GM19239 (cell line): ENCODE data around the gene PRADC1.

Source experiments
- DNase-seq: peaks from one replicate; pipeline ENCODE4 v3.0.0; 2011; ENCODE audit warnings: low spot score; ENCODE audit not compliant: insufficient read length
- FAIRE-seq: peaks from 2 replicates; lab custom pipeline; 2011; peaks lifted over from hg19 to GRCh38; lab: Jason Lieb, UNC

The PRADC1 gene

DNA sequence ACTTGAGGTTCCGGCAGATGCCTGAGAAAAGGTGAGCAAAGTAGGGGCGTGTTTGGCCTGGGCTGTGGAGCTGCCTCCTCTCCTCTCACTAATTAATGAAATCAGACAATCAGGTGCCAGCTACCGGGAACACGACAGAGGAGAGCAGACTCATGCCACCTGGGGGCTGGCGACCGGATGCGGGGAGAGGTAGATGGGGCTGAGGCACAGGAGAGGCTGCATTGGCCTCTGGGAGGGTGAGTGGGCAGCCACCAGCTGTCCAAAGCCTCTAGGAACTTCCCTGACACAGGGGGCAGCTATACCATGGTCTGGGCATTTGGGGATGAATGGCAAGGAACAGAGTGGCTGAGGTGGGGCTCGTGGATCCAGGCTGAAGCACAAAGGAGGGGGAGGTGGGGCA lies 26.2 kb upstream of the PRADC1 start:
- FAIRE-seq (no peak), DNase-seq (no peak)

DNA sequence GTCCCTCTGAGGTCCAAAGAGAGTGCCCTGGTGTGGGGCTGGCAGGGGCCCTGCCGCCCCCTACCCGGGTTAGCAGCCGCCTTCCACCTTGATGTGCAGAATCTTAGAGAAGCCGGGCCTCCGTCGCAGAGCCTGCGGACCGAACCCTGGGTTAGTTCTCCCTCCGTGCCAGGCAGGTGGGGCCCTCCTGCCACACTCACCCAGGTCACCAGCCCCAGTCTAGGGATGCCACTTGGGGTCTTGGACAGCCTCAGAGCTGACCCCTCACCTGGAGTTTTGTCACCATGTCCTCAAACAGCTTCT lies 25.8 kb upstream of the PRADC1 start:
- no peak for FAIRE-seq

DNA sequence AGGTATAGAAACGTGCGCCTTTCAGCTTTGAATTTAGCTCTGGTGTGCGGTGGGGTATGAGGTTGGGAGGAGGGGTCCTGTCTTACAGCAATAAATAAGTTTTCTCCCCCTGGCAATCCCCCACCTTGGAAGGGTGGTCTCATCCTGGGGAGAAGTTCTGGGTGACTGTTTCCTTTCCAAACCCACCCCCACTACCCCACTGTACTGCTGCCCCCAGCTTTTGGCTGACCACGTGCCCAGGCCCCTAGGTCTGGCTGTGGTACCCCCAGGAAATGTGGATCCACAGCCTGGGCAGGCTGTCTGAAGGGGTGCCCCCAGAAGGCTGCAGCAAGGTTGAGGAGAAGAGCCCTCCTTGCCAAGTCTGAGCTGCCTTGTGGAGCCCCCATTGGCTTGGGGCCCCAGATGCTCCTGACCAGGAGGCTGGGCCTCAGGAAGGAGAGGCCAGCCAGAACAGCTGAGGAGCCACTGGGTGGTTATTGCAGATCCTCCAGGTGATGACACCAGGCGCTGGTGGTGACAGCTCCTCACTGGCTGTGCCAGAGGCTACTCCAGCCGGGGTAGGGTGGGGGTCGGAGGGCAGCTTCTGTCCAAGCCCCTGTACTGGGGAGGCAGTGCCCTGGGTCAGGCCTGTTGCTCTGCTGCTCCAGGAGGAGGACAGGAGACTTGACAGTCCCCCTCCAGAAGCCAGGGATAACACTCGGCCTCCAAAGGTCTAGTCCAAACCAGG lies 25.3 kb upstream of the PRADC1 start:
- DNase-seq = no peak
- FAIRE-seq = no peak

More for the DNA sequence above, 25.8 kb upstream of the PRADC1 start:
- DNase-seq = no peak

DNA sequence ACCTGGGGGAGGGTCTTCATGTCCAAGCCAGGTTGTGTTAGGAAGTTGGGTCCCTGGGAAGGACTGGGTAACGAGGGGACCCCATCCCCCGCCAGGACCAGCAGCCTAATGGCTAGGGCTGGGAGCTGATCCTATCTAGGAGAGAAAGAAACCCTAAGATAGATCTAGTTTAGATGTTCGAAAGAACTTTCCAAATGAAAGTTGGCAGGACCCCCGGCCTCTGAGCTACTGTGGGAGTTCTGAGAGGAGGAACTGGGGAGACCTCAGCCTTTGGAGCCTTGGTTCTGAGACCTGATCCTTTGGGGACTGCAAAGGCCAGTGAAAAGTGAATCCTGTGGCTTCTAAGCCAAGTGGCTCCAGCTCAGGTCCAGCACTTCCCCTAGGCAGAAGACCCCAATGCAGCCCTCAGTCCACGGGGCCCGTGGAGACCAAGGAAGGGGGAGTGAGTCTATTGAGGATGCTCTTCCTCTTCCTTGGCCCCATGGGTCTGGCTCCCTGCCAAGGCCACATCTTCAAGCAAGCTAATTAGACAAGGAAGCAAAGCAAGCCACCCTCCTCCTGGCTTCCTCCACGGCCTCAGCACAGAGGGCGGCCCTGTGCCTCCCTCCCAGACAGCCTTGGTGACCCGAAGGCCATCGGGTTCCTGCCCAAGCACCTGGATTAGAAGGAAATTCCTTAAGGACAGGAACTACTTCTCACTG lies 24.5 kb upstream of the PRADC1 start:
- no peak for DNase-seq

DNA sequence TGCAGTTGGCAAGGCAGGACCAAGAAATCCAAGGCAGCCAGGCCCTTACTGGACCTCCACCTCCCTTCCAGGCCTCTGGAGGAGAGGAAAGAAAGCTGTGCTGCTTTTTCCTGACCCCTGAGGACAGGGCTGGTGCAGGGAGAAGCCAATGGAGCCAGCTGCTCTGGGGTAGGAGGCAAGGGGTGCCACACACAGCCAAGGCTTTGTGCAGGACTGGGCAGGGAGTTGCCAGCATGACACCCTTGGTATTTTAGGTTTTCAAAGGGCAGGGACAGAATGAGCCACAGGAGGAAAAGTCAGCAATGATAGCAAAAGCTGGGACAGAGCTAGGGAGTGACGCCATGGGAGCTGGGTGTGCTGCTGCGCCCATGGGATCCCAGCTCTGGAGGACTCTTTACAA lies 24.0 kb upstream of the PRADC1 start:
- FAIRE-seq (no peak), DNase-seq (no peak)

More for the DNA sequence above, 24.5 kb upstream of the PRADC1 start:
- FAIRE-seq = no peak

DNA sequence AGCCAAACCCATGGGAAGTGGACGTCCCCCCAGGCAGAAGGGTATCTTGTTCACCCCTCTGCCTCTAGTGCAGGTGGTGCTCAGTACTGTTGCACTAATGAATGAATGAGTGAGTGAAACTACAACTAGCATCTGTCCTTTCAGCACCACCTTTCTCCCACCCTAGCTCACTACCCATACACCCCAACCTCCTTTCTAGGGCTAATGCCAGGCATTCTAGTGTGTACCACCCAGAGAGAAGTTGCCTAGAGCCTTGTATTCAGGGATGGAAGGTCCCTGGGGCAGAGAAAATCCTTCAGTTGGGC lies 23.5 kb upstream of the PRADC1 start:
- no peak for FAIRE-seq

DNA sequence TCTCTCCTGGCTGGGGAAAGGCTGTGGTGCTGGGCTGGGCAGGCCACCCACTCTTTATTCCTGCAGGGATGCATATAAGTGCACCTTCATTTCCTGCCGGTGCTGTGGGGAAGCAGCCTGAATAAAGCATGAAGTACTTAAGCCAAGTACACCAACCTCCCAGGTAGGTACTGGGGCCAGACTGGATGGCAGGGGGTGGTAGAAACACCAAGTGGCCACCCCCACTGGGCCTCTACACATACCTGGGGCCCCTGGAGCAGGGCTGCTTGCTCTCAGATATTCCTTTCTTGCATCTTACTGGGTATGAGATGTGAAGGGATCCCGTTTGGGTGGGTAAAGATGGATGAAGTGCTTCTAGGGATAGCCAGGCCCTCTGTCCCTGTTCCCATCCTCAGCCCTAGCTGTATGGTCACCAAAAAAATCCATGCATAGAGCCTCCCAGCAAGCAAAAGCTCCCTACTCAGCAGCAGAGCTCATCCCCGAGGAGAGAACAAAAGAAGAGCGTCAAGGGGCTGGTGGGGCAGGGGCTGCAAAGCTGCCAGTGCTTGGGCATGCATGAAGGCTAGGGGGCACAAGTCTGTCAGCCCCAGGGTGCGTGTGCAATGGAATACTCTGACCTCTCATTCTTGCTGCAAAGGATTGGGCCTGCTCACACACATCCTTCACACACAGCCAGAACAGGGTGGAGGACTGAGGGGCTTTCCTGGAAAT lies 23.0 kb upstream of the PRADC1 start:
- FAIRE-seq (no peak), DNase-seq (no peak)

More for the DNA sequence above, 23.5 kb upstream of the PRADC1 start:
- DNase-seq = no peak

DNA sequence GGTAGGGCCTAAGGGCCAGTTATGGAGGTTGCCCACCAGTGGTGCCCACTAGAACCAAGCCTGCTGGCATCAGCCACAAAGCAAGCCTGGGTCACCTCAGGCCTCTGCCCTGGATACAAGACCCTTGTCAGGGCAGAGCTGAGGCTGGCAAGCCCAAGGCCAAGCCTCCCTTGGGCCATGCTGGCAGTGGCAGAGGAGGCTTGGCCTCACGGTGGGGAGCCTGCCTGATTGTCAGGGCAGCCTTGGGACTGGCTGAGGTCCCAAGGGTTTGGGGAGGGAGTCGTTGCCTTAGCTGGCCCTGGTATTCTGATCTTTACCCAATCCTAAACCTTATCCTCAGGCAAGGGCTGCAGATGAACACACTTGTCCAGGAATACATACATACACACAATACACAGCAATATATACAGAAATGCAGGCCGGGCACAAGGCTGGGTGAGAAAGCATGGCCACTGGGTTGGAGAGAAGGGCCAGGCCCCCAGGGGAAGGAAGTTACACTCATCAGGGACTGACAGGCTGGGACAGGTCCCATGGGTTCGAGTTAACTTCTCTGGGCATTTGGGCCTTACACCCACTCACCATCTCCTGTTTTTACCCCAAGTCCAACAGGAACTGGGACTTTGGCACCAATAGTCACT lies 22.1 kb upstream of the PRADC1 start:
- FAIRE-seq (no peak), DNase-seq (no peak)

DNA sequence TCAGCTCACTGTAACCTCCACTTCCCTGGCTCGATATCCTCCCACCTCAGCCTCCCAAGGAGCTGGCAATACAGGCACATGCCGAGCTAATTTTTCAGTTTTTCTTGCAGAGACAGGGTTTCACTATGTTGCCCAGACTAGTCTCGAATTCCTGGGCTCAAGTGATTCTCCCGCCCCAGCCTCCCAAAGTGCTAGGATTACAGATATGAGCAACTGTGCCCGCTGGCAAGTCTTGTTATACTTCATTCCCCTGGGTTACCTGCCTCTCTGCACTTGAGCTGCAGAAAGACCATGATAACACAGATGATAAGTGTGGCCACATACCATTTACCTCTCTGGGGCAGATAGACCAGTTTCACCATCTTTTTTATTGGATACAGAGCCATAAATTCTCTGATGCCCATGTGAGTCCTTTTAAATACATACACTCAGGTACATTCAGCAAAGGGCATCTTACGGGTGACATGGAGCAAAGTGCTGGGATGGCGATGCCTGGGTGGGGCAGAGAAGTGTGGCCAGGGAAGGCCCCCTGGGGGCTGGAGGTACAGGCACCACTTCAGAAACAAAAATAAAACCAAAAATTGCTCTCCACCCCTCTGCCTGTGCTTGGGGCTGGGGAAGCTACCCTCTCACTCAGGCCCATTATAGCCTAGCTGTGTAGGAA lies 21.4 kb upstream of the PRADC1 start:
- no peak for FAIRE-seq
- DNase-seq = no peak

DNA sequence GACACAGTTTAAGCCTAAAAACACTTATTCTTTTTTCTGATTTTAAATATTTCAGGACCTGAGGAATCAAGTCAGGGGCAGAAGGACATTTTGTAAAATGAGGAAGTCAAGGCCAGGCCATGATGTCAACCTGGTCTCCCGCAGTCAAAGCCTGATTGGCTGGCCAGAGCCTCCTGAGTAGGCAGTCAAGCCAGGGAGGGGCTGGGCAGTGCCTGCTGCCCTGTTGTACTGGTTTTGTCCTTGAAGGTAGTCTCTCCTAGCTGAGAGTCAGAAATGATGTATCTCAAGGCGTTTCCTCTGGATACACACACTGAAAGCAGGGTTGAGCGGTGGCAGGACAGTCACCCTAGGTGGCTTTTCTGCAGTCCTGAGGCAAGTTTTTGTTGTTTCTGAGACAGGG lies 20.9 kb upstream of the PRADC1 start:
- no peak for DNase-seq

DNA sequence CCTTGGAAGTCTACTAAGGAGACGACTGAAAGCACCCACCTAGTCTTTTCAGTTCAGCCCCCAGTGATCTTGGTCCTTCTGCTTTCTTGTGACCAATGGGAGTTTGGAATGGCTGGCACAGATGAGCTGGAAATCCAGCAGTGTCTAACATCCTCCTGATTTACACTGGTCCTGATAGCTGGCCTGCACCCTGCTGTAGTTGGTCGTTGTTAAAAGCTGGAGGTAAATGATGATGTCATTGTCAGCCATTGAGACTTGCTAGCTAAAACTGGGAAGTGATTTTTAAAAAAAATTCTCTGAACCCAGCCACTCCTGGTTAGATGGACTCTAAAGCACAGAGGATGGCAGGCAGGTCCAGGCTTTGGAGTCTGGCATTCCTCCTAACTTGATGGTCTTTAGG lies 20.4 kb upstream of the PRADC1 start:
- FAIRE-seq (no peak), DNase-seq (no peak)

More for the DNA sequence above, 20.9 kb upstream of the PRADC1 start:
- no peak for FAIRE-seq

DNA sequence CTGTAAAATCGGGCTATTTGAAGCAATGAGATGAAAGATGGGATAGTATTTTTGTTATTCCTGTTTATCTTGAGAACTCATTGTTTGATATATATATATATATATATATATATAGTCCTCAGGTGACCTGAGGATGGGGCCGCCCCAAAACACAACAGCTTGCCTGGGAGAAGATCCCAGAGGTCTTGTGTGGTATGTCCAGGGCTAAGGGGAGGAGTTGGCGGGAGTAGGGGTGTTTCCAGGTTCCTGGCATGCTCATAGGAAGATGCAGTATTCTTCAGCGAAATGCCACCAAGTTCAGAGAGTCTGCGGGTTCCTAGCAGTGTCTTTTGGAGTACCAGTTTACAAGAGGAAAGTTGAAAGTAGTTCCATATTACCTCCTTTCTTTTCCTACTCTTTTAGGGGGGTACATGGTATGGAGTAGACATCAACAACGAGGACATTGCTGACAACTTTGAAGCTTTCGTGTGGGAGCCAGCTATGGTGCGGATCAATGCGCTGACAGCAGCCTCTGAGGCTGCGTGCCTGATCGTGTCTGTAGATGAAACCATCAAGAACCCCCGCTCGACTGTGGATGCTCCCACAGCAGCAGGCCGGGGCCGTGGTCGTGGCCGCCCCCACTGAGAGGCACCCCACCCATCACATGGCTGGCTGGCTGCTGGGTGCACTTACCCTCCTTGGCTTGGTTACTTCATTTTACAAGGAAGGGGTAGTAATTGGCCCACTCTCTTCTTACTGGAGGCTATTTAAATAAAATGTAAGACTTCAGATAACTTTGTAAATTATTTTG lies 19.4 kb upstream of the PRADC1 start:
- DNase-seq (no peak), FAIRE-seq (no peak)

DNA sequence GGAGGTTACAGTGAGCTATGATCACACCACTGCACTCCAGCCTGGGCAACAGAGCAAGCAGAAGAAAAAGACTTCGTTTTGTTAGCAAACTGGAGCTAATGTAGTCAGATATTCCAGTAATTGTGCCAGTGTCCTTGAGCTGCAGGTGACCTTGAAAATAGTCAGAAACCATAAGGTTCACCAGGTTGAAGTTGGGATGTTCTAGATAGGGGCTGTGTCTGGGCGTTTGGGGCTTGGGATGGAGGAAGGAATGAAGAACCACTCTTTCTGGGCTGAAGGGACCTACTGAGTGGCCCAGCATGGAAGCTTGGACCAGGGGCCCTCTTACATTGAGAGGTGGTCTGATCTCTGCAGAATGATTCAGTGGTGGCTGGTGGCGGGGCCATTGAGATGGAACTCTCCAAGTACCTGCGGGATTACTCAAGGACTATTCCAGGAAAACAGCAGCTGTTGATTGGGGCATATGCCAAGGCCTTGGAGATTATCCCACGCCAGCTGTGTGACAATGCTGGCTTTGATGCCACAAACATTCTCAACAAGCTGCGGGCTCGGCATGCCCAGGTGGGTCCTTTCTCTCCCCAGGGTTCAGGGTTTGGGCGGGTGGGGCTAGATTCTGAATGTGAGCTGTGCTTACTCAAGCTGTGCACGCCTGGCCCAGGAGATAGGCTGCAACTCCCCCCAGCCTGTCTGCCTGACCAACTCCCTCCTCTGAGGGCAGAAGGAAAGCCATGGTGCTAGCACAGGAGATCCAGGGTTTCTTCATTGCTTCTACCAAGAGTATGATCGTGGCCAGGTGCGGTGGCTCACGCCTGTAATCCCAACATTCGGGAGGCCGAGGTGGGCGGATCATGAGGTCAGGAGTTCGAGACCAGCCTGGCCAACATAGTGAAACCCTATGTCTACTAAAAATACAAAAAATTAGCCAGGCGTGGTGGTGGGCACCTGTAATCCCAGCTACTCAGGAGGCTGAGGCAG lies 18.1 kb upstream of the PRADC1 start:
- FAIRE-seq (no peak), DNase-seq (no peak)

DNA sequence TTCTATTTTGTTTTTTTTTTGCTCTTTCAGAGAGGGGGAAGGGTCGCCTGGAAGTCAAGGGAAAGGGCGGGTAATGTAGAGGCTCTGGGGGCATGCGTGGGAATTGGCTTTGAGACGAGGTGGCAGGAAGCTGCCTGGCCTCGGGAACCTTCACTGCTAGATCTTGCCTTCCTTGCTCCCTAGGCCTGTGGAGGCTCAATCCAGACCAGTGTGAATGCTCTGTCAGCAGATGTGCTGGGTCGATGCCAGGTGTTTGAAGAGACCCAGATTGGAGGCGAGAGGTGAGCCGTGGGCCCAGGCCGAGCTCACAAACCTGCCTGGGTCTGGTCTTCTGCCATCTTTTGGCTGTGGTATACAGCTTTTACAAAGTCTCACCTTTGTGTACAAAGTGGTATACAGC lies 16.6 kb upstream of the PRADC1 start:
- FAIRE-seq (no peak), DNase-seq (no peak)

DNA sequence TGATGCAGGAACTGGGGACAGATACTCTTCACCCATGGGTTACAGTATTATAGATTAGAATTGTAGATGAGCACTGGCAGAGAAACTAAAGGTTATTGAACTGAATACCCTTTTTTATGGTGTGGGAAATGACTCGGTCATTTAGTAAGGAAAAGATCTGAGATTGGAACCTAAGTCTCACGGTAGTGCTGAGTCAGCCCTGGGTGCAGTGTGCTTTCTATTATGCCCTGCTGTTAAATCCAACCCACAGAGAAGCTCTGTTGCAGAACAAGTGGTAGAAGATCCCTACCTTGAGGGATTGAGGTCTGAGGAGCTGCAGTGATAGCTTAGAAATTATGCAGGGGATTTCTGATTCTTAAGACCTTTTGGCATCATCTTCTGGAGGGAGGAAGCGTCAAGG lies 13.8 kb upstream of the PRADC1 start:
- FAIRE-seq (no peak), DNase-seq (no peak)

DNA sequence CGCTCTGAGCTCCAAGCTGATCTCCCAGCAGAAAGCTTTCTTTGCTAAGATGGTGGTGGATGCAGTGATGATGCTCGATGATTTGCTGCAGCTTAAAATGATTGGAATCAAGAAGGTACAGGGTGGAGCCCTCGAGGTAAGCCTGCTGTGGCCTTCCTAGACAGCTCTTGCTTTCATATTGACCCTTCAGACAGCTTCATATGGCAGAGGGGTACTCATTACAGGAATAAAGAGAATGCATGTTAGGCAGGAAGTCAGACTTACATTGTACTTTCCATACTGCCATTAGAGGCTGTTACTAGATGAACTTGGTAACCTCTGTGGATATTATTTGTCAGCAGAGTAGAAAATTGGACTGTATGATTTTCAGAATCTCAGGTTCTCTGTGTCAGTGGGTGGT lies 11.5 kb upstream of the PRADC1 start:
- FAIRE-seq = no peak
- no peak for DNase-seq

DNA sequence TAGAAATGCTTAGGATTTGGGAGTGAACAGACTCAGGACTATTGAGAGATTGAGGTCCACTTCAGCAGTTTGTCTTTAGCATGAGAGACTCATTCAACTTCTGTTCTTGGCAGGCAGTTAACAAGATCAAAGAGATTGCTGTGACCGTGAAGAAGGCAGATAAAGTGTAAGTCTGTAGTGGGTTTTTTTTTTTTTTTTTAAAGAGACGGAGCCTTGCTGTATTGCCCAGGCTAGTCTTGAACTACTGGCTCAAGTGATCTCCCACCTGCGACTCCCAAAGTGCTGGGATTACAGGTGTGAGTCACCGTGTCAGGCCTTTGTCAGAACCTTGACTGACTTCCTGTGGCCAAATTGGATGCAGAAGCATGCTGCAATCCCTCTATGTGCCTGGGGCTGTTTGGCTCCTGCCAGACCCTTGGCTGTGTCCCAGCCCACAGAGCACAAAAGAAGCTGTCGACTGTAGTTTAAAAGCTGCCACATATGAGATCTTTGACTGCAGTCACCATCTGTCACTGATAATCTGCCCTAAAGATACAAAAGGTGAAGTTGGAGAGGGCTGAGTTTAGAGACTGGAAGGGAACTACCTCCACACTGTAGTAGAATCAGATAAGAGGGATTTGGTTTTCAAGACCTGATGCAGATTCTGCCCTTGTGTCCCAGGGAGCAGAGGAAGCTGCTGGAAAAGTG lies 11.0 kb upstream of the PRADC1 start:
- no peak for DNase-seq
- no peak for FAIRE-seq

DNA sequence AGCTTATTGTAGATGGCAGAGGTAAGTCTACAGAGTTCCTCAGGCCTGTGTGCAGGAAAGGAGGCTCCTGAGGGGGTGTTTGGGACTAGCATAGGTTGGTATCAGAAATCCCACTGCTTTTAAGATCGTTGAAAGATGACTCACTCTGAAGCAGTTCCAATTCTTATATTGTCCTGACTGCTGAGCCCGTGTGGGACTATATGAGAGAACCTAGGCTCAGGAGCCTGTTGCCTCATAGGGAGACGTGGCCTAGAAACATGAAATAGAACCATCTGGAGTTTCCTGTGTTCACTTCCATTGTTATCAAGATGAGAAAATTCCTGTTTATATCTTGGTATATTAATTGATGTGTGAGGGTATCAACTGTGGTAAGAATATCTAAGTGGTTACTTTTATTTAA lies 6.7 kb upstream of the PRADC1 start:
- no peak for FAIRE-seq

More for the DNA sequence above, 6.7 kb upstream of the PRADC1 start:
- no peak for DNase-seq
